GM12878 (cell line): ENCODE data around the gene CES3.

Source experiments
- GATAD2B ChIP-seq: fragments of 450-650 bp; conservative IDR thresholded peaks from 2 replicates; pipeline ENCODE4 v1.6.1; 2017; ENCODE audit warnings: low read depth, mild to moderate bottlenecking, moderate library complexity
- POLR2A ChIP-seq: IDR thresholded peaks from 2 replicates; pipeline ENCODE4 v1.6.1; 2011; ENCODE audit warnings: low read depth, mild to moderate bottlenecking, low read length
- ZBTB33 ChIP-seq: fragments of 450-650 bp; IDR thresholded peaks from 2 replicates; pipeline ENCODE4 v1.6.1; 2017; ENCODE audit warnings: mild to moderate bottlenecking
- TF ChIP-seq, protein P1 (sequence below), 3 experiments: IDR thresholded peaks in 2 of 3; conservative IDR thresholded peaks in 1 of 3; 2 replicates each; pipeline ENCODE4 v1.5.1; 2011; ENCODE audit warnings: low read depth in 3 of 3, low read length in 3 of 3, mild to moderate bottlenecking in 3 of 3, control low read depth in 2 of 3, moderate library complexity in 2 of 3, inconsistent platforms in 1 of 3, mixed read lengths in 1 of 3; ENCODE audit not compliant: control insufficient read depth in 2 of 3, insufficient read depth in 1 of 3; ENCODE audit errors: extremely low read depth in 1 of 3

GRCh38 chr16:67022531-67023214, 61.6 kb downstream of the CES3 start:
- TF ChIP-seq GATAD2B (no peak), ZBTB33 (no peak), POLR2A (no peak)
- TF ChIP-seq, protein P1, sequence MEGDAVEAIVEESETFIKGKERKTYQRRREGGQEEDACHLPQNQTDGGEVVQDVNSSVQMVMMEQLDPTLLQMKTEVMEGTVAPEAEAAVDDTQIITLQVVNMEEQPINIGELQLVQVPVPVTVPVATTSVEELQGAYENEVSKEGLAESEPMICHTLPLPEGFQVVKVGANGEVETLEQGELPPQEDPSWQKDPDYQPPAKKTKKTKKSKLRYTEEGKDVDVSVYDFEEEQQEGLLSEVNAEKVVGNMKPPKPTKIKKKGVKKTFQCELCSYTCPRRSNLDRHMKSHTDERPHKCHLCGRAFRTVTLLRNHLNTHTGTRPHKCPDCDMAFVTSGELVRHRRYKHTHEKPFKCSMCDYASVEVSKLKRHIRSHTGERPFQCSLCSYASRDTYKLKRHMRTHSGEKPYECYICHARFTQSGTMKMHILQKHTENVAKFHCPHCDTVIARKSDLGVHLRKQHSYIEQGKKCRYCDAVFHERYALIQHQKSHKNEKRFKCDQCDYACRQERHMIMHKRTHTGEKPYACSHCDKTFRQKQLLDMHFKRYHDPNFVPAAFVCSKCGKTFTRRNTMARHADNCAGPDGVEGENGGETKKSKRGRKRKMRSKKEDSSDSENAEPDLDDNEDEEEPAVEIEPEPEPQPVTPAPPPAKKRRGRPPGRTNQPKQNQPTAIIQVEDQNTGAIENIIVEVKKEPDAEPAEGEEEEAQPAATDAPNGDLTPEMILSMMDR (IDR thresholded peaks at IDR 0.05 in 2 of 3, conservative IDR thresholded peaks at IDR 0.05 in 1 of 3; ENCODE audit: control insufficient read depth in 2 of 3, extremely low read depth in 1 of 3, insufficient read depth in 1 of 3, low read depth in 3 of 3, low read length in 3 of 3) = no peak
